ENCODE results near the gene TRPM3.
"Not testable (repeated sequence)": the region's sequence is repeated elsewhere in the genome, so short reads cannot be mapped to it uniquely, and the experiment has no call there.

The TRPM3 gene

GRCh38 chr9:70634696-70635095 is 486.7 kb downstream of the TRPM3 start:
- no peak overlapping the region for H3K4me3 ChIP-seq (ENCODE audit: low read depth in 1 of 5, low read length in 5 of 5)
- no peak overlapping the region for H3K27ac ChIP-seq (ENCODE audit: low read depth, low read length)
- H3K4me1 ChIP-seq (ENCODE audit: control insufficient read depth in 5 of 5, insufficient read depth in 5 of 5, low read length in 5 of 5), result no peaks in the 10 kb centered on the region
- no peaks in the 10 kb centered on the region for H3K27me3 ChIP-seq (ENCODE audit: control insufficient read depth in 5 of 5, insufficient read depth in 4 of 5, low read length in 5 of 5)
- no peaks in the 10 kb centered on the region for H3K9me3 ChIP-seq (ENCODE audit: control insufficient read depth in 5 of 5, low read length in 5 of 5)
- no peak overlapping the region for H3K9ac ChIP-seq (ENCODE audit: low read length in 5 of 5)
- no peaks in the 10 kb centered on the region for H3K36me3 ChIP-seq (ENCODE audit: control insufficient read depth in 5 of 5, insufficient read depth in 5 of 5, low read length in 5 of 5)

GRCh38 chr9:70630971-70631370 is 490.4 kb downstream of the TRPM3 start:
- no peaks in the 10 kb centered on the region for H3K27me3 ChIP-seq (ENCODE audit: control insufficient read depth in 5 of 5, insufficient read depth in 4 of 5, low read length in 5 of 5)
- no peak overlapping the region for H3K9ac ChIP-seq (ENCODE audit: low read length in 5 of 5)
- H3K36me3 ChIP-seq (ENCODE audit: control insufficient read depth in 5 of 5, insufficient read depth in 5 of 5, low read length in 5 of 5), result no peaks in the 10 kb centered on the region
- no peaks in the 10 kb centered on the region for H3K4me1 ChIP-seq (ENCODE audit: control insufficient read depth in 5 of 5, insufficient read depth in 5 of 5, low read length in 5 of 5)
- H3K9me3 ChIP-seq (ENCODE audit: control insufficient read depth in 5 of 5, low read length in 5 of 5), result no peaks in the 10 kb centered on the region
- H3K27ac ChIP-seq (ENCODE audit: low read depth, low read length), result no peak overlapping the region
- H3K4me3 ChIP-seq (ENCODE audit: low read depth in 1 of 5, low read length in 5 of 5), result no peak overlapping the region

GRCh38 chr9:70629080-70629685 is 492.2 kb downstream of the TRPM3 start:
- not testable (repeated sequence) for H3K4me3 ChIP-seq (ENCODE audit: low read depth in 1 of 5, low read length in 5 of 5); H3K9ac ChIP-seq (ENCODE audit: low read length in 5 of 5); H3K36me3 ChIP-seq (ENCODE audit: control insufficient read depth in 5 of 5, insufficient read depth in 5 of 5, low read length in 5 of 5); H3K27me3 ChIP-seq (ENCODE audit: control insufficient read depth in 5 of 5, insufficient read depth in 4 of 5, low read length in 5 of 5); H3K9me3 ChIP-seq (ENCODE audit: control insufficient read depth in 5 of 5, low read length in 5 of 5); H3K27ac ChIP-seq (ENCODE audit: low read depth, low read length); H3K4me1 ChIP-seq (ENCODE audit: control insufficient read depth in 5 of 5, insufficient read depth in 5 of 5, low read length in 5 of 5)

GRCh38 chr9:70625078-70625477 is 496.3 kb downstream of the TRPM3 start:
- H3K4me3 ChIP-seq (ENCODE audit: low read depth in 1 of 5, low read length in 5 of 5), result no peak overlapping the region
- H3K27ac ChIP-seq (ENCODE audit: low read depth, low read length), result no peak overlapping the region
- H3K36me3 ChIP-seq (ENCODE audit: control insufficient read depth in 5 of 5, insufficient read depth in 5 of 5, low read length in 5 of 5), result no peaks in the 10 kb centered on the region
- no peaks in the 10 kb centered on the region for H3K9me3 ChIP-seq (ENCODE audit: control insufficient read depth in 5 of 5, low read length in 5 of 5)
- no peak overlapping the region for H3K9ac ChIP-seq (ENCODE audit: low read length in 5 of 5)
- H3K27me3 ChIP-seq (ENCODE audit: control insufficient read depth in 5 of 5, insufficient read depth in 4 of 5, low read length in 5 of 5), result no peaks in the 10 kb centered on the region
- no peaks in the 10 kb centered on the region for H3K4me1 ChIP-seq (ENCODE audit: control insufficient read depth in 5 of 5, insufficient read depth in 5 of 5, low read length in 5 of 5)

GRCh38 chr9:70618784-70619183 is 502.6 kb downstream of the TRPM3 start:
- H3K9me3 ChIP-seq (ENCODE audit: control insufficient read depth in 5 of 5, low read length in 5 of 5), result no peaks in the 10 kb centered on the region
- H3K27ac ChIP-seq (ENCODE audit: low read depth, low read length), result no peak overlapping the region
- no peaks in the 10 kb centered on the region for H3K36me3 ChIP-seq (ENCODE audit: control insufficient read depth in 5 of 5, insufficient read depth in 5 of 5, low read length in 5 of 5)
- no peaks in the 10 kb centered on the region for H3K27me3 ChIP-seq (ENCODE audit: control insufficient read depth in 5 of 5, insufficient read depth in 4 of 5, low read length in 5 of 5)
- H3K4me3 ChIP-seq (ENCODE audit: low read depth in 1 of 5, low read length in 5 of 5), result no peak overlapping the region
- H3K9ac ChIP-seq (ENCODE audit: low read length in 5 of 5), result no peak overlapping the region
- H3K4me1 ChIP-seq (ENCODE audit: control insufficient read depth in 5 of 5, insufficient read depth in 5 of 5, low read length in 5 of 5), result peaks cover 2 to 15% (median 12%) of the 10 kb centered on the region in 5 donors

GRCh38 chr9:70617033-70617828 is 504.2 kb downstream of the TRPM3 start:
- Histone ChIP-seq H3K36me3 (ENCODE audit: control insufficient read depth in 5 of 5, insufficient read depth in 5 of 5, low read length in 5 of 5) (no peaks in the 10 kb centered on the region), H3K9ac (ENCODE audit: low read length in 5 of 5) (no peak overlapping the region), H3K4me1 (ENCODE audit: control insufficient read depth in 5 of 5, insufficient read depth in 5 of 5, low read length in 5 of 5) (peaks cover 2 to 19% (median 12%) of the 10 kb centered on the region in 5 donors), H3K27me3 (ENCODE audit: control insufficient read depth in 5 of 5, insufficient read depth in 4 of 5, low read length in 5 of 5) (no peaks in the 10 kb centered on the region), H3K27ac (ENCODE audit: low read depth, low read length) (no peak overlapping the region), H3K9me3 (ENCODE audit: control insufficient read depth in 5 of 5, low read length in 5 of 5) (no peaks in the 10 kb centered on the region), H3K4me3 (ENCODE audit: low read depth in 1 of 5, low read length in 5 of 5) (no peak overlapping the region)

- no peak overlapping the region for H3K27ac ChIP-seq (ENCODE audit: low read depth, low read length)
- H3K9me3 ChIP-seq (ENCODE audit: control insufficient read depth in 5 of 5, low read length in 5 of 5), result no peaks in the 10 kb centered on the region
- no peaks in the 10 kb centered on the region for H3K27me3 ChIP-seq (ENCODE audit: control insufficient read depth in 5 of 5, insufficient read depth in 4 of 5, low read length in 5 of 5)
- no peak overlapping the region for H3K9ac ChIP-seq (ENCODE audit: low read length in 5 of 5)
- H3K4me1 ChIP-seq (ENCODE audit: control insufficient read depth in 5 of 5, insufficient read depth in 5 of 5, low read length in 5 of 5), result peaks cover 2 to 19% (median 12%) of the 10 kb centered on the region in 5 donors
- no peaks in the 10 kb centered on the region for H3K36me3 ChIP-seq (ENCODE audit: control insufficient read depth in 5 of 5, insufficient read depth in 5 of 5, low read length in 5 of 5)
- H3K4me3 ChIP-seq (ENCODE audit: low read depth in 1 of 5, low read length in 5 of 5), result no peak overlapping the region
Observed at GRCh38 chr9:70616228-70616990, 505.0 kb downstream of the TRPM3 start.

GRCh38 chr9:70615464-70616138 is 505.8 kb downstream of the TRPM3 start:
- H3K27ac ChIP-seq (ENCODE audit: low read depth, low read length), result no peak overlapping the region
- no peak overlapping the region for H3K4me3 ChIP-seq (ENCODE audit: low read depth in 1 of 5, low read length in 5 of 5)
- H3K9ac ChIP-seq (ENCODE audit: low read length in 5 of 5), result no peak overlapping the region
- peaks cover 2 to 19% (median 12%) of the 10 kb centered on the region in 5 donors for H3K4me1 ChIP-seq (ENCODE audit: control insufficient read depth in 5 of 5, insufficient read depth in 5 of 5, low read length in 5 of 5)
- H3K36me3 ChIP-seq (ENCODE audit: control insufficient read depth in 5 of 5, insufficient read depth in 5 of 5, low read length in 5 of 5), result no peaks in the 10 kb centered on the region
- H3K9me3 ChIP-seq (ENCODE audit: control insufficient read depth in 5 of 5, low read length in 5 of 5), result no peaks in the 10 kb centered on the region
- no peaks in the 10 kb centered on the region for H3K27me3 ChIP-seq (ENCODE audit: control insufficient read depth in 5 of 5, insufficient read depth in 4 of 5, low read length in 5 of 5)

- Histone ChIP-seq H3K9ac (ENCODE audit: low read length in 5 of 5) (no peak overlapping the region), H3K4me3 (ENCODE audit: low read depth in 1 of 5, low read length in 5 of 5) (no peak overlapping the region), H3K4me1 (ENCODE audit: control insufficient read depth in 5 of 5, insufficient read depth in 5 of 5, low read length in 5 of 5) (peaks cover 2 to 21% (median 12%) of the 10 kb centered on the region in 5 donors), H3K27me3 (ENCODE audit: control insufficient read depth in 5 of 5, insufficient read depth in 4 of 5, low read length in 5 of 5) (no peaks in the 10 kb centered on the region), H3K27ac (ENCODE audit: low read depth, low read length) (no peak overlapping the region), H3K9me3 (ENCODE audit: control insufficient read depth in 5 of 5, low read length in 5 of 5) (no peaks in the 10 kb centered on the region), H3K36me3 (ENCODE audit: control insufficient read depth in 5 of 5, insufficient read depth in 5 of 5, low read length in 5 of 5) (no peaks in the 10 kb centered on the region)
Observed at GRCh38 chr9:70614786-70615463, 506.5 kb downstream of the TRPM3 start.

Data from subcutaneous abdominal adipose tissue (tissue), 5 donors.